A549 (cell line): Measurements from ENCODE around the gene FHIT. TPM values are rescaled to one million over a fixed set of nuclear protein-coding genes. Genes with fewer than 3 reads are reported as not detected.

Experiments used
- ATAC-seq, 2 experiments: fragments of 200-7000 bp in 1 of 2; fragments of >200 bp in 1 of 2; cut with Nextera tagmentation in 1 of 2; cut with Tn5 transposase in 1 of 2; 3 replicates each; pipeline versions ENCODE4 v1.8.0 to v1.9.1; 2018 to 2020; ENCODE audit warnings: mild to moderate bottlenecking in 1 of 2, moderate library complexity in 1 of 2
- CTCF ChIA-PET: fragments of 300-600 bp; sonication (Branson Sonifier 250); formaldehyde crosslinking; extraction: SDS; loops from one replicate; lab custom pipeline; 2021; ENCODE audit warnings: antibody characterized with exemption, inconsistent platforms; lab: Yijun Ruan, JAX
- POLR2A ChIA-PET: fragments of 350-600 bp; formaldehyde crosslinking; extraction: SDS; loops from one replicate; lab custom pipeline; 2021; ENCODE audit warnings: antibody characterized with exemption, inconsistent platforms; lab: Yijun Ruan, JAX
- DNase-seq, 2 experiments: peaks; one replicate each; pipeline versions ENCODE4 v3.0.0 to v3.0.0-alpha.2; 2011 to 2016; ENCODE audit warnings: low read depth in 1 of 2, low spot score in 1 of 2
- FAIRE-seq: peaks from 2 replicates; lab custom pipeline; 2011; peaks lifted over from hg19 to GRCh38; lab: Jason Lieb, UNC
- H3K27ac ChIP-seq, 2 experiments: fragments of >200 bp; sonication (Bioruptor Twin); formaldehyde crosslinking; 3 replicates each; pipeline ENCODE4 v1.5.1; 2016 to 2017
- H3K4me1 ChIP-seq: fragments of >200 bp; sonication (Bioruptor Twin); formaldehyde crosslinking; 3 replicates; pipeline ENCODE4 v1.6.1; 2016
- H3K4me2 ChIP-seq: fragments of >200 bp; sonication (Bioruptor Twin); formaldehyde crosslinking; 3 replicates; pipeline ENCODE4 v1.6.1; 2016
- H3K4me3 ChIP-seq: fragments of >200 bp; sonication (Bioruptor Twin); formaldehyde crosslinking; 3 replicates; pipeline ENCODE4 v1.5.1; 2016
- H3K9me3 ChIP-seq: fragments of >200 bp; sonication (Bioruptor Twin); formaldehyde crosslinking; 3 replicates; pipeline ENCODE4 v1.6.1; 2016
- BHLHE40 ChIP-seq: IDR thresholded peaks from 2 replicates; pipeline ENCODE4 v1.6.1; 2012; ENCODE audit warnings: low read depth, low read length, inconsistent platforms
- CBX2 ChIP-seq: fragments of 200-600 bp; sonication (generic); IDR thresholded peaks from 2 replicates; pipeline ENCODE4 v1.6.1; 2016; ENCODE audit warnings: low read depth, mild to moderate bottlenecking, borderline replicate concordance
- E2F6 ChIP-seq: IDR thresholded peaks from 2 replicates; pipeline ENCODE4 v1.6.1; 2012; ENCODE audit warnings: low read depth, borderline replicate concordance
- EHF ChIP-seq: fragments of 250-450 bp; sonication (Bioruptor Pico); IDR thresholded peaks from 2 replicates; pipeline ENCODE4 v1.5.0; 2020; ENCODE audit warnings: mild to moderate bottlenecking
- ELK1 ChIP-seq: fragments of 150-350 bp; IDR thresholded peaks from 2 replicates; pipeline ENCODE4 v1.6.1; 2014; ENCODE audit warnings: low read depth, mild to moderate bottlenecking, low read length
- EP300 ChIP-seq, 2 experiments: fragments of >200 bp; sonication (Bioruptor Twin); formaldehyde crosslinking; IDR thresholded peaks; 2 replicates in 1 of 2; 3 replicates in 1 of 2; pipeline ENCODE4 v1.6.1; 2016 to 2017
- FOSL2 ChIP-seq, 2 experiments: fragments of 450-650 bp in 1 of 2; fragments of >200 bp in 1 of 2; sonication (Bioruptor Twin) in 1 of 2; formaldehyde crosslinking; IDR thresholded peaks; 2 replicates each; pipeline versions ENCODE4 v1.5.0 to v1.6.1; 2016 to 2020; ENCODE audit warnings: mild to moderate bottlenecking in 1 of 2, moderate library complexity in 1 of 2
- FOXS1 ChIP-seq: fragments of 250-450 bp; sonication (Bioruptor Pico); IDR thresholded peaks from 2 replicates; pipeline ENCODE4 v1.5.0; 2020; ENCODE audit warnings: mild to moderate bottlenecking, moderate library complexity
- HMGXB4 ChIP-seq: fragments of 250-450 bp; sonication (Bioruptor Pico); IDR thresholded peaks from 2 replicates; pipeline ENCODE4 v1.5.0; 2021; ENCODE audit warnings: mild to moderate bottlenecking, moderate library complexity, borderline replicate concordance
- HOXB5 ChIP-seq: fragments of 250-450 bp; sonication (Bioruptor Pico); IDR thresholded peaks from 2 replicates; pipeline ENCODE4 v1.5.0; 2020; ENCODE audit warnings: mild to moderate bottlenecking, moderate library complexity
- JUN ChIP-seq, 2 experiments: fragments of >200 bp; sonication (Bioruptor Twin); formaldehyde crosslinking; IDR thresholded peaks; 2 replicates in 1 of 2; 3 replicates in 1 of 2; pipeline ENCODE4 v1.6.1; 2016 to 2017
- KDM1A ChIP-seq: fragments of 200-600 bp; sonication (generic); IDR thresholded peaks from 2 replicates; pipeline ENCODE4 v1.6.1; 2016; ENCODE audit warnings: low read depth, mild to moderate bottlenecking
- KDM5A ChIP-seq: fragments of 200-600 bp; sonication (generic); IDR thresholded peaks from 2 replicates; pipeline ENCODE4 v1.6.1; 2016; ENCODE audit warnings: antibody characterized with exemption, mild to moderate bottlenecking
- RAD21 ChIP-seq, 2 experiments: fragments of >200 bp in 1 of 2; sonication (Bioruptor Twin) in 1 of 2; formaldehyde crosslinking in 1 of 2; IDR thresholded peaks in 1 of 2; conservative IDR thresholded peaks in 1 of 2; 2 replicates in 1 of 2; 3 replicates in 1 of 2; pipeline ENCODE4 v1.6.1; 2012 to 2018; ENCODE audit warnings: inconsistent platforms in 1 of 2
- RARB ChIP-seq: fragments of 250-450 bp; sonication (Bioruptor Pico); IDR thresholded peaks from 2 replicates; pipeline ENCODE4 v1.8.0; 2021; ENCODE audit warnings: mild to moderate bottlenecking, moderate library complexity
- RNF2 ChIP-seq: fragments of 200-600 bp; sonication (generic); IDR thresholded peaks from 2 replicates; pipeline ENCODE4 v1.6.1; 2016; ENCODE audit warnings: low read depth, mild to moderate bottlenecking, antibody characterized with exemption, moderate library complexity, borderline replicate concordance
- TFCP2L1 ChIP-seq: fragments of 250-450 bp; sonication (Bioruptor Pico); IDR thresholded peaks from 2 replicates; pipeline ENCODE4 v1.5.0; 2021; ENCODE audit warnings: mild to moderate bottlenecking
- USF2 ChIP-seq: fragments of 450-650 bp; IDR thresholded peaks from 2 replicates; pipeline ENCODE4 v1.6.1; 2014; ENCODE audit warnings: antibody characterized with exemption
- WGBS: methylation state at CpG from one replicate; pipeline ENCODE4 v1.1.6; 2017; ENCODE audit errors: missing lambda C conversion rate; 5-methylcytosine and 5-hydroxymethylcytosine counted together
- polyA plus RNA-seq, 4 experiments: library from polyadenylated mRNA; depleted of rRNA in 3 of 4; stranded (reverse); fragments of >200 nt; fragmentation: RNase III in 1 of 4; extraction: RNeasy Plus Mini Kit Qiagen cat#74134 plus additional on column Dnase treatment in 1 of 4; gene quantifications; 2 replicates in 3 of 4; 3 replicates in 1 of 4; pipeline ENCODE4 v1.2.3, GENCODE V29; 2011 to 2017

The FHIT gene
- polyA plus RNA-seq, 2 of the 4 experiments (the other 2 are of a cell fraction) = 0.76 to 0.92 TPM

GRCh38 chr3:60225848-60226247, 1025.4 kb downstream of the FHIT start:
- CTCF ChIA-PET = no interaction called here
- no peak for ATAC-seq
- WGBS = 56% methylated on average over 3 of the region's 3 CpGs

GRCh38 chr3:60220768-60221167, 1030.5 kb downstream of the FHIT start:
- no peak for ATAC-seq
- 27% methylated on average over 4 of the region's 4 CpGs for WGBS

More at GRCh38 chr3:60225848-60226247, 1025.4 kb downstream of the FHIT start:
- Histone ChIP-seq H3K4me2 (no peak overlapping the region), H3K27ac (no peak overlapping the region), H3K4me3 (no peak overlapping the region), H3K9me3 (no peaks in the 10 kb centered on the region), H3K4me1 (no peaks in the 10 kb centered on the region)
- POLR2A ChIA-PET = no interaction called here
- DNase-seq (no peak), FAIRE-seq (no peak)
- TF ChIP-seq EHF (CRISPR knock-in tag) (no peak), HOXB5 (CRISPR knock-in tag) (no peak), KDM5A (no peak), KDM1A (no peak), HMGXB4 (CRISPR knock-in tag) (no peak), RNF2 (no peak)

GRCh38 chr3:60219501-60219900, 1031.8 kb downstream of the FHIT start:
- no peak for FAIRE-seq
- 10% methylated on average over 2 of the region's 2 CpGs for WGBS
- DNase-seq = no peak
- no peak for TF ChIP-seq KDM5A
- TF ChIP-seq USF2 = no peak
- no peak for TF ChIP-seq EP300 (IDR thresholded peaks at IDR 0.05)
- TF ChIP-seq, all 56 proteins: peak for 0
- ChIA-PET POLR2A (no interaction called here), CTCF (no interaction called here)
- no peaks in the 10 kb centered on the region for H3K4me1 ChIP-seq
- no peak overlapping the region for H3K27ac ChIP-seq
- no peak overlapping the region for H3K4me2 ChIP-seq
- ATAC-seq = no peak
- no peaks in the 10 kb centered on the region for H3K9me3 ChIP-seq
- no peak overlapping the region for H3K4me3 ChIP-seq

More at GRCh38 chr3:60220768-60221167, 1030.5 kb downstream of the FHIT start:
- Histone ChIP-seq H3K27ac (no peak overlapping the region), H3K4me3 (no peak overlapping the region), H3K9me3 (no peaks in the 10 kb centered on the region), H3K4me2 (no peak overlapping the region), H3K4me1 (no peaks in the 10 kb centered on the region)
- no peak for TF ChIP-seq FOSL2 (IDR thresholded peaks at IDR 0.05)
- TF ChIP-seq FOSL2 (CRISPR knock-in tag; IDR thresholded peaks at IDR 0.05) = no peak
- TF ChIP-seq CBX2 = no peak
- no peak for TF ChIP-seq FOXS1
- no peak for TF ChIP-seq E2F6
- TF ChIP-seq JUN (IDR thresholded peaks at IDR 0.05) = no peak
- TF ChIP-seq RAD21 (conservative IDR thresholded peaks at IDR 0.05 in 1 of 2, IDR thresholded peaks at IDR 0.05 in 1 of 2) = no peak
- TF ChIP-seq ELK1 = no peak
- TF ChIP-seq TFCP2L1 (CRISPR knock-in tag) = no peak
- TF ChIP-seq RARB (CRISPR knock-in tag) = no peak
- no peak for TF ChIP-seq BHLHE40
- ChIA-PET CTCF (no interaction called here), POLR2A (no interaction called here)
- FAIRE-seq (no peak), DNase-seq (no peak)
